Body of pancreas (tissue), 4 donors: ENCODE data around the gene HEMGN. TPM values are rescaled to one million over a fixed set of nuclear protein-coding genes. Genes with fewer than 3 reads are reported as not detected.

ENCODE experiments used
- ATAC-seq: fragments of 150-250 bp; one replicate; pipeline ENCODE4 v1.9.1; 2016
- DNase-seq, 4 donors: peaks; one replicate each; pipeline ENCODE4 v3.0.0-alpha.2; 2019
- H3K27ac ChIP-seq, 4 donors: fragments of 200-600 bp; sonication (generic); 1 replicate in 3 of 4; 2 replicates in 1 of 4; pipeline versions ENCODE4 v1.5.1 to v1.6.1; 2016 to 2019; ENCODE audit warnings: mild to moderate bottlenecking in 1 of 4, mixed read lengths in 1 of 4, moderate library complexity in 1 of 4
- H3K27me3 ChIP-seq, 2 donors: fragments of 200-600 bp; sonication (generic); one replicate each; pipeline ENCODE4 v1.6.0; 2016; ENCODE audit warnings: mild to moderate bottlenecking in 1 of 2
- H3K36me3 ChIP-seq, 2 donors: fragments of 200-600 bp; sonication (generic); replicated peaks in 1 of 2; 2 replicates each; pipeline ENCODE4 v1.5.1; 2016; ENCODE audit warnings: low read depth in 2 of 2; ENCODE audit not compliant: insufficient read depth in 1 of 2
- H3K4me1 ChIP-seq: fragments of 200-600 bp; sonication (generic); one replicate; pipeline ENCODE4 v1.6.0; 2016
- H3K4me3 ChIP-seq, 2 donors: fragments of 200-600 bp; sonication (generic); 1 replicate in 1 of 2; 2 replicates in 1 of 2; pipeline ENCODE4 v1.5.1; 2016 to 2019
- H3K9me3 ChIP-seq, 3 donors: fragments of 200-600 bp; sonication (generic); 1 replicate in 2 of 3; 2 replicates in 1 of 3; pipeline ENCODE4 v1.5.1; 2016
- POLR2A ChIP-seq, 3 donors: fragments of 450-650 bp; IDR thresholded peaks; one replicate each; pipeline ENCODE4 v1.6.1; 2016; ENCODE audit warnings: antibody characterized with exemption in 3 of 3, mild to moderate bottlenecking in 2 of 3
- WGBS, 2 donors: methylation state at CpG; one replicate each; pipeline ENCODE4 v1.1.5; 2017; 5-methylcytosine and 5-hydroxymethylcytosine counted together
- intact Hi-C: fragments of 100-400 bp; cut with DNase I; formaldehyde crosslinking; loops from one replicate; pipeline ENCODE4 v1.15.1; 2023
- total RNA-seq, 2 donors: library from RNA; depleted of rRNA; stranded (reverse); fragments of >200 nt; gene quantifications; one replicate each; pipeline ENCODE4 v1.1.0, GENCODE V29; 2016
- TF ChIP-seq, protein P1 (sequence below), 7 experiments: fragments of 450-650 bp in 4 of 7; fragments of 200-600 bp in 3 of 7; sonication (generic) in 3 of 7; IDR thresholded peaks; one replicate each; pipeline ENCODE4 v1.5.1; 2016 to 2019; ENCODE audit warnings: antibody characterized with exemption in 7 of 7

Gene HEMGN
- total RNA-seq, 2 donors from 2014 or later = not detected

DNA sequence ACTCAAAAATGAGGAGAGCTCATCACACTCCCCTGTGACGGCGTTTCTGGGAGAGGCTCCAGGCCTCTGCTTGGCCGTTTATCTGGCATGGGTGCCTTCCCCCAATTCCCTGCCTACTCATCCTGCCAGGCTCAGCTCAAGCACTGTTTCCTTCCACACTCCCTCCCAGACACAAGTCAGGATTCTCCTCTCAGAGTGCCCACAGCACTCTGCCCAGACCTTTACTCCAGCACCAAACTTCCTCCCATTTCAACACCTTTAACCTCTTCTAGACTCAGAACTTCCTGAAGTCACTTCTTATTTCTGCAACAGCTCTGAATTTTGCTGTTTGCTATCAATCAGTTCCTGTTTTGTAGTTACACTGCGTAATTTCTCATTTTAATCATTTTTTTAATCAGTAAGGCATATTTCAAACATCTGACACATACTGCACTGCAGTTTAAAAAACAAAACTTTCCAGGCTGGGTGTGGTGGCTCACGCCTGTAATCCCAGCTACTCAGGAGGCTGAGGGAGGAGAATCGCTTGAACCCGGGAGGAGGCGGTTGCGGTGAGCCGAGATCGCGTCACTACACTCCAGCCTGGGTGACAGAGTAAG, 31.6 kb downstream of the HEMGN start:
- no peak for TF ChIP-seq POLR2A (IDR thresholded peaks at IDR 0.05)
- TF ChIP-seq, protein P1, sequence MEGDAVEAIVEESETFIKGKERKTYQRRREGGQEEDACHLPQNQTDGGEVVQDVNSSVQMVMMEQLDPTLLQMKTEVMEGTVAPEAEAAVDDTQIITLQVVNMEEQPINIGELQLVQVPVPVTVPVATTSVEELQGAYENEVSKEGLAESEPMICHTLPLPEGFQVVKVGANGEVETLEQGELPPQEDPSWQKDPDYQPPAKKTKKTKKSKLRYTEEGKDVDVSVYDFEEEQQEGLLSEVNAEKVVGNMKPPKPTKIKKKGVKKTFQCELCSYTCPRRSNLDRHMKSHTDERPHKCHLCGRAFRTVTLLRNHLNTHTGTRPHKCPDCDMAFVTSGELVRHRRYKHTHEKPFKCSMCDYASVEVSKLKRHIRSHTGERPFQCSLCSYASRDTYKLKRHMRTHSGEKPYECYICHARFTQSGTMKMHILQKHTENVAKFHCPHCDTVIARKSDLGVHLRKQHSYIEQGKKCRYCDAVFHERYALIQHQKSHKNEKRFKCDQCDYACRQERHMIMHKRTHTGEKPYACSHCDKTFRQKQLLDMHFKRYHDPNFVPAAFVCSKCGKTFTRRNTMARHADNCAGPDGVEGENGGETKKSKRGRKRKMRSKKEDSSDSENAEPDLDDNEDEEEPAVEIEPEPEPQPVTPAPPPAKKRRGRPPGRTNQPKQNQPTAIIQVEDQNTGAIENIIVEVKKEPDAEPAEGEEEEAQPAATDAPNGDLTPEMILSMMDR (IDR thresholded peaks at IDR 0.05) = no peak
- Histone ChIP-seq H3K36me3 (peaks cover 0 to 13% of the 10 kb centered on the region in 2 donors), H3K4me3 (no peak overlapping the region), H3K27me3 (no peaks in the 10 kb centered on the region), H3K4me1 (peaks cover 11% of the 10 kb centered on the region), H3K9me3 (no peaks in the 10 kb centered on the region), H3K27ac (peak overlapping the region in 1 of 4 donors; percentile 58)
- ATAC-seq (no peak), DNase-seq (no peak)
- intact Hi-C loops = no loop called here
- 71 to 89% methylated on average over 12 of the region's 12 CpGs for WGBS, 2 donors

DNA sequence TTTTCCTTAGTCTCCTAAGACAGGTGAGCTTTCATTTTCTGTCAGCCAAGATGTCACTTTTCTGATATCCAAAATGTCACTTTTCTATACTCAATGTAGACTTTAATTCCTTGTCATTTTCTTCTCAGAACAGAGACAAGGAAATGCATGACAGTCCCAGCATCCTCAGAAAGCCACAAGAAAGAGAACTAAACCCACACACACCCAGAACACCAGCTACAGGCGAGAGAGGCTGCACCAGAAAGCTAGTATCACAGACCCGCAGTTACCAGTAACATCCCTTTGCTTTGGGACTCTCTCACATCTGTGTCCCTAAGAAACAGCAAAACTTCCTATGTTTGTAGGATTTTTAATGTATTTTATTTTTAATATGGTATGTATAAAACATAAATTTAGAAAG, 32.7 kb downstream of the HEMGN start:
- Histone ChIP-seq H3K27ac (no peak overlapping the region), H3K4me1 (peaks cover 16% of the 10 kb centered on the region), H3K27me3 (no peaks in the 10 kb centered on the region), H3K4me3 (no peak overlapping the region), H3K36me3 (peaks cover 0 to 9% of the 10 kb centered on the region in 2 donors), H3K9me3 (no peaks in the 10 kb centered on the region)
- DNase-seq = no peak
- TF ChIP-seq, protein P1 (IDR thresholded peaks at IDR 0.05) = no peak
- TF ChIP-seq POLR2A (IDR thresholded peaks at IDR 0.05) = no peak
- WGBS, 2 donors = 60 to 87% methylated on average over 2 of the region's 2 CpGs
- ATAC-seq = no peak
- intact Hi-C loops = no loop called here

DNA sequence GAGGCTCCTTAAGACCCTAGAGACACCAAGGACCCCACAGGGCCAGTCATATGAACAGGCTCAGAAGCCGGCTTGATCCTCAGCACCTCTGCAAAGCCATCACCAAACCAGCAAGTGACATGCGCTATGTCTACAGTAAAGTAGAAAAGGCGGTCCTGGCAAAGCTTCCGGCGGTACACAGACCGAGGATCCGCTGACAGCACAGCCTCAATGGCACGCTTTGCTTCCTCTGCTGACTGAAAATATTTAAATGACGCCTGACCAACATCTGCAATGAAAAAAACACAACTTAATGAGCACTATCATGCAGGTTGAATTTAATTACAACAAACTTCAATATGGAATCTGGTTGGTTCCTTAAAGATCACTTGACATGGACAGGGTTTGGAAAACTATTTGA, 33.2 kb downstream of the HEMGN start:
- intact Hi-C loops = no loop called here
- Histone ChIP-seq H3K27ac (no peak overlapping the region), H3K4me3 (no peak overlapping the region), H3K36me3 (peaks cover 0 to 7% of the 10 kb centered on the region in 2 donors), H3K4me1 (peaks cover 16% of the 10 kb centered on the region), H3K27me3 (no peaks in the 10 kb centered on the region), H3K9me3 (no peaks in the 10 kb centered on the region)
- ATAC-seq (no peak), DNase-seq (no peak)
- TF ChIP-seq POLR2A (IDR thresholded peaks at IDR 0.05) = no peak
- TF ChIP-seq, protein P1 (IDR thresholded peaks at IDR 0.05) = no peak
- 93 to 94% methylated on average over 9 of the region's 9 CpGs for WGBS, 2 donors

DNA sequence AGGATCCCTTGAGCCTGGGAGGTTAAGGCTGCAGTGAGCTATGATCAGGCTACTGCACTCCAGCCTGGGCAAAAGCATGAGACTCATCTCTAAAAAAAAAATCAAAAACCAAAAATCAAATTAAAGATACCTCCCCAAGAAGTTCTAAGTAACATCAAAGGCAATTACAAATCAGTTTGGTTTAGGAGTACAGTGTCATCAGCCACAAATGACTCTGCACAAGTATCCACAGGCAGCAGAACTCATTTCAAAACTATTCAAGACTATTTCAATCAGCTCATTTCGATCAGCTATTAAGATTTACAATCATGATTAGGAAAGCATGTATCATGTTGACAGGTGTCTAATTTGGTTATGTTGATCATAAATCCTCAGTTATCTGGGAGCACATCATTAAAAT, 34.8 kb downstream of the HEMGN start:
- Histone ChIP-seq H3K27me3 (no peaks in the 10 kb centered on the region), H3K36me3 (peaks cover 0 to 2% of the 10 kb centered on the region in 2 donors), H3K4me3 (no peak overlapping the region), H3K9me3 (no peaks in the 10 kb centered on the region), H3K27ac (no peak overlapping the region), H3K4me1 (peaks cover 16% of the 10 kb centered on the region)
- DNase-seq (no peak), ATAC-seq (no peak)
- TF ChIP-seq, protein P1 (IDR thresholded peaks at IDR 0.05) = no peak
- TF ChIP-seq POLR2A (IDR thresholded peaks at IDR 0.05) = no peak
- intact Hi-C loops = no loop called here
- WGBS, 2 donors = 50 to 64% methylated on average over 1 of the region's 1 CpG
